ENCODE measurements around the gene GNAI2.
"Not testable (repeated sequence)": the region's sequence is repeated elsewhere in the genome, so short reads cannot be mapped to it uniquely, and the experiment has no call there.

Gene GNAI2

GRCh38 chr3:50248387-50248786, 12.4 kb downstream of the GNAI2 start:
- no peak for DNase-seq

- no peak for DNase-seq
These were observed 13.5 kb downstream of the GNAI2 start for GRCh38 chr3:50249457-50249856.

- no peak for DNase-seq
These were observed 14.5 kb downstream of the GNAI2 start for GRCh38 chr3:50250514-50250913.

GRCh38 chr3:50251220-50251619, 15.2 kb downstream of the GNAI2 start:
- peak; percentile 46 for DNase-seq

- no peak for DNase-seq
These were observed 18.7 kb downstream of the GNAI2 start for GRCh38 chr3:50254577-50255250.

- DNase-seq: no peak
These were observed 19.2 kb downstream of the GNAI2 start for GRCh38 chr3:50255251-50255615.

- no peak for DNase-seq
These were observed 21.2 kb downstream of the GNAI2 start for GRCh38 chr3:50256978-50257890.

GRCh38 chr3:50258029-50258680, 22.2 kb downstream of the GNAI2 start:
- DNase-seq: no peak

- DNase-seq: no peak
These were observed 23.0 kb downstream of the GNAI2 start for GRCh38 chr3:50258979-50259378.

GRCh38 chr3:50259432-50260026, 23.5 kb downstream of the GNAI2 start:
- DNase-seq: no peak

- DNase-seq: peak; percentile 61
These were observed 24.3 kb downstream of the GNAI2 start for GRCh38 chr3:50260027-50260941.

- DNase-seq: no peak
These were observed 25.0 kb downstream of the GNAI2 start for GRCh38 chr3:50260942-50261441.

GRCh38 chr3:50261505-50261904, 25.5 kb downstream of the GNAI2 start:
- DNase-seq: no peak

- DNase-seq: not testable (repeated sequence)
These were observed 26.2 kb downstream of the GNAI2 start for GRCh38 chr3:50262200-50262599.

- DNase-seq: no peak
These were observed 26.8 kb downstream of the GNAI2 start for GRCh38 chr3:50262778-50263177.

- no peak for DNase-seq
These were observed 27.7 kb downstream of the GNAI2 start for GRCh38 chr3:50263478-50264382.

- DNase-seq: peak; percentile 65
These were observed 28.5 kb downstream of the GNAI2 start for GRCh38 chr3:50264383-50264963.

GRCh38 chr3:50264964-50265485, 29.0 kb downstream of the GNAI2 start:
- no peak for DNase-seq

GRCh38 chr3:50265571-50265970, 29.6 kb downstream of the GNAI2 start:
- no peak for DNase-seq

GRCh38 chr3:50266017-50266416, 30.0 kb downstream of the GNAI2 start:
- DNase-seq: no peak

Data from amniotic stem cell (primary cell).